GM23338 (cell line): ENCODE measurements around the gene DUSP15.

ENCODE experiments used
- CREB1 ChIP-seq: fragments of 250-450 bp; sonication (Bioruptor Pico); IDR thresholded peaks from 2 replicates; pipeline ENCODE4 v1.5.0; 2020; ENCODE audit warnings: low read depth, mild to moderate bottlenecking, moderate library complexity
- CTCF ChIP-seq, 2 experiments: fragments of 200-600 bp in 1 of 2; sonication (generic) in 1 of 2; conservative IDR thresholded peaks; 2 replicates each; pipeline versions ENCODE4 v1.5.1 to v1.6.1; 2016 to 2017; ENCODE audit warnings: antibody characterized with exemption in 2 of 2, low read depth in 2 of 2, mild to moderate bottlenecking in 2 of 2, moderate library complexity in 1 of 2
- POLR2AphosphoS5 ChIP-seq: IDR thresholded peaks from 2 replicates; pipeline ENCODE4 v1.6.1; 2016; ENCODE audit warnings: antibody characterized with exemption, low read depth
- ZNF331 ChIP-seq: fragments of 250-450 bp; sonication (Bioruptor Pico); IDR thresholded peaks from 2 replicates; pipeline ENCODE4 v1.5.0; 2020; ENCODE audit warnings: low read depth, mild to moderate bottlenecking, moderate library complexity
- TF ChIP-seq, protein P1 (sequence below): IDR thresholded peaks from one replicate; pipeline ENCODE4 v1.6.1; 2018; ENCODE audit warnings: antibody characterized with exemption; ENCODE audit not compliant: unreplicated experiment

DNA sequence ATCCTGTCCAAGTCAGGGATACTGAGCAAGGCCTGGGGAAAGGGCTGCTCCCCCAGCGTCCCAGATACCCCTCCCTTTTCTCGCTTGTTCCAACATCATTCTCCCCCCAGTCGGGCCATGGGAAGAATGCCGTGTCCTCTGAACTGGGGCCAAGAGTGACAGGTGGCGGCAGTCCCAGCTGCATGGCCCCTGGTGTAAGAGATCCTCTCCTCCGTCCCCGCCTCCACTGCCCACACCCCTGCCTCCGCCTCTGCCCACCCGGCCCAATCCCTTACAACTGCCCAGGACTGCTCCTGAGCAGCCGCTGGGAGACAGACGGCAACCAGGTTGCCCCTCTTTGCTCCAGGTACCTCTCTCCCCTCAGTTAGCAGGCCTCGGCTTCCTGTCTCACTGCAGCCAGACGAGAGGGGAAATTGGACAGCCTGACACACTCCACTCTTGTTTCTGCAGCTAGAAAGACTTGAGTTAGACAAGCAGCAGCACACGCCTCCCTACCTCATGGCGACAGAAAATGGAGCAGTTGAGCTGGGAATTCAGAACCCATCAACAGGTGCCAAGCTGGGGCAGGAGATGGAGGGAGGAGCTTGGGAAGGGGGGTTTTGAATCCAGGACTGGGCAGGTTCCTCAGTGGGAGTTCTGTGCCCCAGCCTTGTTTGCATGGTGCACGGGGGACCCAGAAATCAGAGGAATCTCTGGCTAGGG lies 51.1 kb downstream of the DUSP15 start, which contains the start of gene MYLK2:
- TF ChIP-seq ZNF331 (CRISPR knock-in tag) (no peak), CTCF (conservative IDR thresholded peaks at IDR 0.05; ENCODE audit: low read depth in 2 of 2) (no peak), CREB1 (CRISPR knock-in tag) (no peak), POLR2AphosphoS5 (no peak)
- TF ChIP-seq, protein P1, sequence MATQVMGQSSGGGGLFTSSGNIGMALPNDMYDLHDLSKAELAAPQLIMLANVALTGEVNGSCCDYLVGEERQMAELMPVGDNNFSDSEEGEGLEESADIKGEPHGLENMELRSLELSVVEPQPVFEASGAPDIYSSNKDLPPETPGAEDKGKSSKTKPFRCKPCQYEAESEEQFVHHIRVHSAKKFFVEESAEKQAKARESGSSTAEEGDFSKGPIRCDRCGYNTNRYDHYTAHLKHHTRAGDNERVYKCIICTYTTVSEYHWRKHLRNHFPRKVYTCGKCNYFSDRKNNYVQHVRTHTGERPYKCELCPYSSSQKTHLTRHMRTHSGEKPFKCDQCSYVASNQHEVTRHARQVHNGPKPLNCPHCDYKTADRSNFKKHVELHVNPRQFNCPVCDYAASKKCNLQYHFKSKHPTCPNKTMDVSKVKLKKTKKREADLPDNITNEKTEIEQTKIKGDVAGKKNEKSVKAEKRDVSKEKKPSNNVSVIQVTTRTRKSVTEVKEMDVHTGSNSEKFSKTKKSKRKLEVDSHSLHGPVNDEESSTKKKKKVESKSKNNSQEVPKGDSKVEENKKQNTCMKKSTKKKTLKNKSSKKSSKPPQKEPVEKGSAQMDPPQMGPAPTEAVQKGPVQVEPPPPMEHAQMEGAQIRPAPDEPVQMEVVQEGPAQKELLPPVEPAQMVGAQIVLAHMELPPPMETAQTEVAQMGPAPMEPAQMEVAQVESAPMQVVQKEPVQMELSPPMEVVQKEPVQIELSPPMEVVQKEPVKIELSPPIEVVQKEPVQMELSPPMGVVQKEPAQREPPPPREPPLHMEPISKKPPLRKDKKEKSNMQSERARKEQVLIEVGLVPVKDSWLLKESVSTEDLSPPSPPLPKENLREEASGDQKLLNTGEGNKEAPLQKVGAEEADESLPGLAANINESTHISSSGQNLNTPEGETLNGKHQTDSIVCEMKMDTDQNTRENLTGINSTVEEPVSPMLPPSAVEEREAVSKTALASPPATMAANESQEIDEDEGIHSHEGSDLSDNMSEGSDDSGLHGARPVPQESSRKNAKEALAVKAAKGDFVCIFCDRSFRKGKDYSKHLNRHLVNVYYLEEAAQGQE = no peak
